Measurements from ENCODE around the gene CFHR4. TPM values are rescaled to one million over a fixed set of nuclear protein-coding genes. Genes with fewer than 3 reads are reported as not detected.
A peak's percentile ranks its signal among the peaks of the same experiment; 100 is the strongest.
"Not testable (repeated sequence)": the region's sequence is repeated elsewhere in the genome, so short reads cannot be mapped to it uniquely, and the experiment has no call there.

Gene CFHR4
- total RNA-seq, 1 experiment from 2014 or later, result not detected

DNA sequence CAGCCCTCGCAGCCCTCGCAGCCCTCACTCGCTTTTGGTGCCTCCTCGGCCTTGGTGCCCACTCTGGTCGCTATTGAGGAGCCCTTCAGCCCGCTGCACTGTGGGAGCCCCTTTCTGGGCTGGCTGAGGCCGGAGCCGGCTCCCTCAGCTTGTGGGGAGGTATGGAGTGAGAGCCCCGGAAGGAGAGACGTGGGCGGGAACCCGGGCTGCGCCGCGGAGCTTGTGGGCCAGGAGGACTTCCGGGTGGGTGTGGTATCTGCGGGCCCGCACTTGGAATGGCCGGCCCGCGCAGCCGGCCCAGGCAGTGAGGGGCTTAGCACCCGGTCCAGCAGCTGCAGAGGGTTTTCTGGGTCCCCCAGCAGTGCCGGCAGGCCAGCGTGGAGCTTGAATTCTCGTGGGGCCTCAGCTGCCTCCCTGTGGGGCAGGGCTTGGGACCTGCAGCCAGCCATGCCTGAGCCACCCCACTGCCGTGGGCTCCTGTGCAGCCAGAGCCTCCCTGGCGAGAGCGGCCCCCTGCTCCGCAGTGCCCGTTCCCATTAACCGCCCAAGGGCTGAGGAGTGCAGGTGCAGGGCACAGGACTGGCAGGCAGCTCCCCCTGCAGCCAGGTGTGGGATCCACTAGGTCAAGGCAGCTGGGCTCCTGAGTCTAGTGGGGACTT lies 45.8 kb downstream of the CFHR4 start:
- no peak overlapping the region for H3K4me2 ChIP-seq
- H3K9me3 ChIP-seq (ENCODE audit: insufficient read depth, low read depth), result no peaks in the 10 kb centered on the region
- no peaks in the 10 kb centered on the region for H3K9me2 ChIP-seq (ENCODE audit: insufficient read depth)
- no peaks in the 10 kb centered on the region for H3F3A ChIP-seq (ENCODE audit: insufficient read depth, low read depth)
- H3K4me3 ChIP-seq, result no peak overlapping the region
- TF ChIP-seq, protein P1, sequence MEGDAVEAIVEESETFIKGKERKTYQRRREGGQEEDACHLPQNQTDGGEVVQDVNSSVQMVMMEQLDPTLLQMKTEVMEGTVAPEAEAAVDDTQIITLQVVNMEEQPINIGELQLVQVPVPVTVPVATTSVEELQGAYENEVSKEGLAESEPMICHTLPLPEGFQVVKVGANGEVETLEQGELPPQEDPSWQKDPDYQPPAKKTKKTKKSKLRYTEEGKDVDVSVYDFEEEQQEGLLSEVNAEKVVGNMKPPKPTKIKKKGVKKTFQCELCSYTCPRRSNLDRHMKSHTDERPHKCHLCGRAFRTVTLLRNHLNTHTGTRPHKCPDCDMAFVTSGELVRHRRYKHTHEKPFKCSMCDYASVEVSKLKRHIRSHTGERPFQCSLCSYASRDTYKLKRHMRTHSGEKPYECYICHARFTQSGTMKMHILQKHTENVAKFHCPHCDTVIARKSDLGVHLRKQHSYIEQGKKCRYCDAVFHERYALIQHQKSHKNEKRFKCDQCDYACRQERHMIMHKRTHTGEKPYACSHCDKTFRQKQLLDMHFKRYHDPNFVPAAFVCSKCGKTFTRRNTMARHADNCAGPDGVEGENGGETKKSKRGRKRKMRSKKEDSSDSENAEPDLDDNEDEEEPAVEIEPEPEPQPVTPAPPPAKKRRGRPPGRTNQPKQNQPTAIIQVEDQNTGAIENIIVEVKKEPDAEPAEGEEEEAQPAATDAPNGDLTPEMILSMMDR (conservative IDR thresholded peaks at IDR 0.05), result no peak
- TF ChIP-seq EZH2 (IDR thresholded peaks at IDR 0.05; ENCODE audit: low read depth), result no peak
- no peak overlapping the region for H3K27ac ChIP-seq
- DNase-seq, result no peak
- no TSS peak for BruUV-seq (replicated peaks)
- no peak overlapping the region for H2AFZ ChIP-seq
- H4K20me1 ChIP-seq (ENCODE audit: insufficient read depth), result no peaks in the 10 kb centered on the region
- CTCF ChIA-PET, result no interaction called here
- no peaks in the 10 kb centered on the region for H3K79me2 ChIP-seq (ENCODE audit: low read depth)
- no peaks in the 10 kb centered on the region for H3K27me3 ChIP-seq (ENCODE audit: insufficient read depth, low read depth)
- H3K4me1 ChIP-seq (replicated peaks; ENCODE audit: insufficient read depth), result no peaks in the 10 kb centered on the region
- POLR2A ChIA-PET (ENCODE audit: unreplicated experiment), result no interaction called here
- intact Hi-C loops (cut with micrococcal nuclease; ENCODE audit: unreplicated experiment), result no loop called here
- no peaks in the 10 kb centered on the region for H3K36me3 ChIP-seq (ENCODE audit: low read depth)

DNA sequence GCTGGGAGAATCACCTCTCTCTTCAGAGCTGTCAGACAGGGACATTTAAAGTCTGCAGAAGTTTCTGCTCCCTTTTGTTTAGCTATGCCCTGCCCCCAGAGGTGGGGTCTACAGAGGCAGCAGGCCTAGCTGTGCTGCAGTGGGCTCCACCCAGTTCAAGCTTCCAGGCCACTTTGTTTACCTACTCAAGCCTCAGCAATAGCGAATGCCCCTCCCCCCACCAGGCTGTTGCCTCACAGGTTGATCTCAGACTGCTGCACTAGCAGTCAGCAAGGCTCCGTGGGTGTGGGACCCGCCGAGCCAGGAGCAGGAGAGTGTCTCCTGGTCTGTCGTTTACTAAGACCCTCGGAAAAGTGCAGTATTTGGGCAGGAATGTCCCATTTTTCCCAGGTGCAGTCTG lies 53.6 kb downstream of the CFHR4 start:
- POLR2A ChIA-PET (ENCODE audit: unreplicated experiment); H3K4me3 ChIP-seq; H3F3A ChIP-seq (ENCODE audit: insufficient read depth, low read depth); H2AFZ ChIP-seq; H3K36me3 ChIP-seq (ENCODE audit: low read depth); H3K4me1 ChIP-seq (replicated peaks; ENCODE audit: insufficient read depth); H3K9me3 ChIP-seq (ENCODE audit: insufficient read depth, low read depth); intact Hi-C loops (cut with micrococcal nuclease; ENCODE audit: unreplicated experiment); H4K20me1 ChIP-seq (ENCODE audit: insufficient read depth); CTCF ChIA-PET; H3K27ac ChIP-seq; H3K9me2 ChIP-seq (ENCODE audit: insufficient read depth); BruUV-seq (replicated peaks); H3K27me3 ChIP-seq (ENCODE audit: insufficient read depth, low read depth); H3K79me2 ChIP-seq (ENCODE audit: low read depth): not testable (repeated sequence)
- peak in 1 of 2 experiments; percentile 6 for DNase-seq
- peak overlapping the region; percentile 36; the same call in 1 of the 2 replicates for H3K4me2 ChIP-seq

DNA sequence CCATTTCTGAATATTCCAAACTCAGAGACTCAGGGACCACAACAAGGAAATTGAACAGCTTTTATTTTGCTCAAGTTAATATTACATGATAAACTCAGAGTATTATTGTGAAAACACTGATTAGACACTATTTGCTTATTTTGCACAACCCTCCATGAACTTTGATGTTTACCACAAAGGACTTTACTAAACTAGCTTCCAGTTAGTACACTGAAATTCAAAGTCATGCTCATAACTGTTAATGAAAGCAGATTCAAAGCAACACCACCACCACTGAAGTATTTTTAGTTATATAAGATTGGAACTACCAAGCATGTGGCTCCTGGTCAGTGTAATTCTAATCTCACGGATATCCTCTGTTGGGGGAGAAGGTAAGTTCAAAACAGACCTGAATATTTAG lies 55.7 kb downstream of the CFHR4 start, which contains the start of gene CFHR2:
CFHR2 (plus strand) TSS at position 171 of the 400 bp plus-strand sequence; CDS start at position 314, 143 bp downstream.
- H3K9me2 ChIP-seq (ENCODE audit: insufficient read depth); H3K27me3 ChIP-seq (ENCODE audit: insufficient read depth, low read depth); intact Hi-C loops (cut with micrococcal nuclease; ENCODE audit: unreplicated experiment); H3K4me1 ChIP-seq (replicated peaks; ENCODE audit: insufficient read depth); H4K20me1 ChIP-seq (ENCODE audit: insufficient read depth); POLR2A ChIA-PET (ENCODE audit: unreplicated experiment); H3K4me3 ChIP-seq; DNase-seq; H2AFZ ChIP-seq; CTCF ChIA-PET; H3K36me3 ChIP-seq (ENCODE audit: low read depth); H3K4me2 ChIP-seq; H3K79me2 ChIP-seq (ENCODE audit: low read depth); H3F3A ChIP-seq (ENCODE audit: insufficient read depth, low read depth); H3K9me3 ChIP-seq (ENCODE audit: insufficient read depth, low read depth); H3K27ac ChIP-seq; BruUV-seq (replicated peaks): not testable (repeated sequence)

DNA sequence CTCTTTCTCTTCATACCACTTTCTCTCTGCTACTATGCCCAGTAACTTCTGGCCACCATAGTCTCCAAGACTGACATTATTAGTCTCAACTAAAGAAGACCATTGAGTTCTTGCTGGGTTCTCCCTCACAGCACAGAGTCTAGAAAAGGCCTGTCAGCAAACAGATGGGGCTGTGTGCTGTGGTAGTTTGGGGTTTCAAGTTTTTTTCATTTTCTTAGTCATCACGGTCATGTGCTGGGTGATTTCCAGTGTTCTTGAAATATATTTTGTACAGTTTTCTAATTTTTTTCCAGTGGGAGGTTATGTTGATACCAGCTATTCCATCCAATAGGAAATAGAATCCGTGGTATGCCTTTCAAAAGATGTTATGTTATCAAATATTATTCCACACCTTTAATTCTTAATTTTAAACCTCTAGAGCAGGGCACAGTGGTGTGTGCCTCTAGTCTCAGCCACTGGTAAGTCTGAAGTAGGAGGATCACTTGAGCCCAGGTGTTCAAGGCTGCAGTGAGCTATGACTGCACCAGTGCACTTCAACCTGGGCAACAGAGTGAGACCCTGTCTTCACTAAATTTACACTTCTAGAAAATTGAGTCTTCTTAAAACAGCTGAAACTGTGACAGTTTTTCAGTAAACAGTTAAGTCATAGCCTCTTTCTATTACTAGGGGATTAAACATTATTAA lies 64.0 kb downstream of the CFHR4 start:
- H4K20me1 ChIP-seq (ENCODE audit: insufficient read depth), result no peaks in the 10 kb centered on the region
- H3K4me3 ChIP-seq, result no peak overlapping the region
- no peaks in the 10 kb centered on the region for H3F3A ChIP-seq (ENCODE audit: insufficient read depth, low read depth)
- peak overlapping the region; percentile 45; the same call in 1 of the 2 replicates for H2AFZ ChIP-seq
- no peaks in the 10 kb centered on the region for H3K9me2 ChIP-seq (ENCODE audit: insufficient read depth)
- no peak overlapping the region for H3K4me2 ChIP-seq
- H3K27me3 ChIP-seq (ENCODE audit: insufficient read depth, low read depth), result no peaks in the 10 kb centered on the region
- TF ChIP-seq EZH2 (IDR thresholded peaks at IDR 0.05; ENCODE audit: low read depth), result no peak
- TF ChIP-seq, protein P1 (conservative IDR thresholded peaks at IDR 0.05), result no peak
- no peaks in the 10 kb centered on the region for H3K9me3 ChIP-seq (ENCODE audit: insufficient read depth, low read depth)
- no peaks in the 10 kb centered on the region for H3K4me1 ChIP-seq (replicated peaks; ENCODE audit: insufficient read depth)
- H3K27ac ChIP-seq, result no peak overlapping the region
- H3K79me2 ChIP-seq (ENCODE audit: low read depth), result no peaks in the 10 kb centered on the region
- POLR2A ChIA-PET (ENCODE audit: unreplicated experiment), result no interaction called here
- H3K36me3 ChIP-seq (ENCODE audit: low read depth), result no peaks in the 10 kb centered on the region
- no TSS peak for BruUV-seq (replicated peaks)
- intact Hi-C loops (cut with micrococcal nuclease; ENCODE audit: unreplicated experiment), result no loop called here
- CTCF ChIA-PET, result no interaction called here
- DNase-seq, result no peak
